ENCODE results near the gene MYH1.

Gene MYH1

GRCh38 chr17:10463402-10463801 lies 54.9 kb downstream of the MYH1 start:
- in situ Hi-C loops (cut with MboI; ENCODE audit: low pct_unique_long_range_greater_than_20kb, low sequenced_read_pairs, unreplicated experiment), result no loop called here
- TF ChIP-seq, protein P1, sequence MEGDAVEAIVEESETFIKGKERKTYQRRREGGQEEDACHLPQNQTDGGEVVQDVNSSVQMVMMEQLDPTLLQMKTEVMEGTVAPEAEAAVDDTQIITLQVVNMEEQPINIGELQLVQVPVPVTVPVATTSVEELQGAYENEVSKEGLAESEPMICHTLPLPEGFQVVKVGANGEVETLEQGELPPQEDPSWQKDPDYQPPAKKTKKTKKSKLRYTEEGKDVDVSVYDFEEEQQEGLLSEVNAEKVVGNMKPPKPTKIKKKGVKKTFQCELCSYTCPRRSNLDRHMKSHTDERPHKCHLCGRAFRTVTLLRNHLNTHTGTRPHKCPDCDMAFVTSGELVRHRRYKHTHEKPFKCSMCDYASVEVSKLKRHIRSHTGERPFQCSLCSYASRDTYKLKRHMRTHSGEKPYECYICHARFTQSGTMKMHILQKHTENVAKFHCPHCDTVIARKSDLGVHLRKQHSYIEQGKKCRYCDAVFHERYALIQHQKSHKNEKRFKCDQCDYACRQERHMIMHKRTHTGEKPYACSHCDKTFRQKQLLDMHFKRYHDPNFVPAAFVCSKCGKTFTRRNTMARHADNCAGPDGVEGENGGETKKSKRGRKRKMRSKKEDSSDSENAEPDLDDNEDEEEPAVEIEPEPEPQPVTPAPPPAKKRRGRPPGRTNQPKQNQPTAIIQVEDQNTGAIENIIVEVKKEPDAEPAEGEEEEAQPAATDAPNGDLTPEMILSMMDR (IDR thresholded peaks at IDR 0.05; ENCODE audit: extremely low read depth, insufficient read depth, missing control alignments), result no peak
- no peak for DNase-seq (ENCODE audit: low spot score)

DNA sequence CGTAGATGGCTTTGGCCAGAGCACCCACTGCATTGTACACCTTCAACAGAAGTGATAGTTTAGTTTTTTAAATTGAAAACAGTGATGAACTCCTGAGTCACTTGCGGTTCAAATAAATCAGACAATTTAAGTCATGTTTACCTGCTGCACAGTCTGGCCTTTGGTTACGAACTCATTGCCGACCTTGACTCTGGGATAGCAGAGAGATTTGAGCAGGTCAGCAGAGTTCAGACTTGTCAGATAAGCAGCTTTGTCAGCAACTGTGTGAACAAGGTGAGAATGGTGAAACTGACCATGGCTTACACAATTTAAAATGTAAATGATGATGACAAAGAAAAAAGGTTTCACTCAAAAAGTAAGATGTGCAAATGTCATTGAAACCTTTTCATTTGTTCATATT lies 58.3 kb downstream of the MYH1 start:
- no peak for DNase-seq (ENCODE audit: low spot score)
- in situ Hi-C loops (cut with MboI; ENCODE audit: low pct_unique_long_range_greater_than_20kb, low sequenced_read_pairs, unreplicated experiment), result no loop called here
- TF ChIP-seq, protein P1 (IDR thresholded peaks at IDR 0.05; ENCODE audit: extremely low read depth, insufficient read depth, missing control alignments), result no peak

DNA sequence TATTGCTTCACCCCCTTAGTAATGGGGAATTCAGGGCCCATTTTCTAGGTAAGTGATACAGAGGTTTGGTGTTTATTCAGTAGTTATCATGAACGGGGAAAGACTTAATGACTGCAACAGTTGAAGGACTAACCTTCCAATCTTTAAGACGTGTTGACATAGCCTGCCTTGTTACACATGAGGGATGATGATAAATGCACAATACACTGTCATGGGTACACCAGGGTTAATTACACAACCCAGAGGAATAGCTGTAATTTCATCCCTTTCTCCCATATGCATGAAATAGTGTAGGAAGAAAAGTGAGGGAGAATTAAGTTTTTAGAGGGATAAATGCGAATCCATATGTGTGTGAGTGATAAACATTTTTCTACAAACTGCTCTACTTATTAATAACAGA lies 59.6 kb downstream of the MYH1 start:
- TF ChIP-seq, protein P1 (IDR thresholded peaks at IDR 0.05; ENCODE audit: extremely low read depth, insufficient read depth, missing control alignments), result no peak
- in situ Hi-C loops (cut with MboI; ENCODE audit: low pct_unique_long_range_greater_than_20kb, low sequenced_read_pairs, unreplicated experiment), result no loop called here
- DNase-seq (ENCODE audit: low spot score), result no peak

DNA sequence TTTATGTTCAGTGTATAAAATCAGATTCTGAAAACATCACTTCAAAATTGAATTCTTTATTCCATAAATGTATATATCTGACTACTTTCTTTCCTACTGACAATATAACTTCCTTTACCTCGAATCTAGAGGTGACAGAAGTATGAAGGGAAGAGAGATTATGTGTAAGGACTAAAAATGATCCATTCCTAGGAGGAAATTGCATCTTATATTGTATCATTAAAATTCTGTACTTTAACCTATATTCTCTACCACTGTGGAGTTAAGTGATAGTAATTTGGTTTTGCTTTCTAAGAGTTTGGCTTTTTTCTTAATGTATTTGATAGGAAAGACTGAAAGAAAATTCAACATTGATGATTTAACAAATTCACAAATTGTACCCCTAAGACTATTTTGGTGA lies 60.4 kb downstream of the MYH1 start:
- DNase-seq (ENCODE audit: low spot score), result no peak
- TF ChIP-seq, protein P1 (IDR thresholded peaks at IDR 0.05; ENCODE audit: extremely low read depth, insufficient read depth, missing control alignments), result no peak
- in situ Hi-C loops (cut with MboI; ENCODE audit: low pct_unique_long_range_greater_than_20kb, low sequenced_read_pairs, unreplicated experiment), result no loop called here

DNA sequence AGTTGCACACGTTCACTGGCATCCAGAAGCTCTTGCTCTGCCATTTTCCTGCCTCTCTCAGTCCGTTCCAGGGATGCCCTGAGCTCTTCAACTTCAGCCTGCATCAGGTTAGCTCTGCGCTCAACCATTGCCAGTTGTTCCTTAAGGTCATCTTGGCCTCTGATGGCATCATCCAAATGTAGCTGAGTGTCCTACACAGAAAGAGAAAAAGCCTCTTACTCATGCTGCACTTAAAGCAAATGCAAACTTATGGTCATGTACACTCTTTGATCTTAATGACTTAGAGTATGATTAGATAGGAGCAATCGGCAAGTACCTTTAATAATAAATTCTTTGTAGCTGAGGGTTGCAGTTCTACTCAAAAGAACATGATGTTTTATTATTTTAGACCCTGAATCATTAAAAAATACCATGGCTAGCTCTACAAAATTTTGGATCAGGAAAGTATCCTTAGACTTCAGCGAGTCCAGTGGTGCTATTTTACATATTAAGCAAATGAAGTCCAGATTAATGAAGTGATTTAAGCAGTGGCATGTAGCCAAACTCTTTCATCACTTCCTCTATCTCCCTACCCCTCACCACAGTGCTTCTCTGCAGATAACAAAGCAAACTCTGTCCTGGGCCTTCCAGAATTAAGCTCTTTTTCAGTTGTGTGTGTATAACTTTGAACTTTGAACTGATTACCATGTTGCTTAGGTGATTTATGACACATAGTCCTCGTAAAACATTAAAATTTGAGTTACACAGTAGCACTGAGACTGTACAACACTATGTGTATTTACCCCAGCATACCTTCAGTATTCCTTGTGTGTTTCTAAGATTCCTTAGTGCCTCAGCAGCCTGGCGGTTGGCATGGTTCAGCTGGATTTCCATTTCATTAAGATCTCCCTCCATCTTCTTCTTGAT lies 71.1 kb downstream of the MYH1 start:
- in situ Hi-C loops (cut with MboI; ENCODE audit: low pct_unique_long_range_greater_than_20kb, low sequenced_read_pairs, unreplicated experiment), result no loop called here
- TF ChIP-seq, protein P1 (IDR thresholded peaks at IDR 0.05; ENCODE audit: extremely low read depth, insufficient read depth, missing control alignments), result no peak
- DNase-seq (ENCODE audit: low spot score), result no peak
